Stimulated activated naive CD8-positive, alpha-beta T cell treated with anti-CD3 and anti-CD28 coated beads, Interleukin-15, Interleukin-2, amounts not matched to agents 100 U/mL and 50 U/mL, for 24 hours (primary cell): ENCODE data around the gene GNPTG.
"Not testable (repeated sequence)": the region's sequence is repeated elsewhere in the genome, so short reads cannot be mapped to it uniquely, and the experiment has no call there.

Experiments used
- ATAC-seq: fragments of 150-1000 bp; cut with Tn5 transposase; one replicate; pipeline ENCODE4 v1.10.0; 2021
- DNase-seq: peaks from one replicate; pipeline ENCODE4 v3.0.0; 2021

Gene GNPTG

GRCh38 chr16:1319041-1319440 lies 32.7 kb upstream of the GNPTG start:
- ATAC-seq (no peak), DNase-seq (no peak)

DNA sequence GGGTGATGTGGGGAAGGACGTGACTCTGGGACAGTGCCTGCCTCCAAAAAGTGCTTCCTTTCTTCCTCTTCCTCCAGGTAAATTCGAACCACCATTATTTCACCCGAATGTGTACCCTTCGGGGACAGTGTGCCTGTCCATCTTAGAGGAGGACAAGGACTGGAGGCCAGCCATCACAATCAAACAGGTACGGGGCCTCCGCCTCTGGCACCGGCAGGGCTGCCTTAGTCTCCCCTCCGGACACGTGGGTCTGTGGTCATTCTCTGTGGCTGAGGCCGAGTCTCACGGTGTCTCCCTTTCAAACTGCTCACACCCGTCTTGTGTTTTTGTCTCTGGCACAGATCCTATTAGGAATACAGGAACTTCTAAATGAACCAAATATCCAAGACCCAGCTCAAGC lies 31.6 kb upstream of the GNPTG start:
- no peak for ATAC-seq
- DNase-seq, result no peak

DNA sequence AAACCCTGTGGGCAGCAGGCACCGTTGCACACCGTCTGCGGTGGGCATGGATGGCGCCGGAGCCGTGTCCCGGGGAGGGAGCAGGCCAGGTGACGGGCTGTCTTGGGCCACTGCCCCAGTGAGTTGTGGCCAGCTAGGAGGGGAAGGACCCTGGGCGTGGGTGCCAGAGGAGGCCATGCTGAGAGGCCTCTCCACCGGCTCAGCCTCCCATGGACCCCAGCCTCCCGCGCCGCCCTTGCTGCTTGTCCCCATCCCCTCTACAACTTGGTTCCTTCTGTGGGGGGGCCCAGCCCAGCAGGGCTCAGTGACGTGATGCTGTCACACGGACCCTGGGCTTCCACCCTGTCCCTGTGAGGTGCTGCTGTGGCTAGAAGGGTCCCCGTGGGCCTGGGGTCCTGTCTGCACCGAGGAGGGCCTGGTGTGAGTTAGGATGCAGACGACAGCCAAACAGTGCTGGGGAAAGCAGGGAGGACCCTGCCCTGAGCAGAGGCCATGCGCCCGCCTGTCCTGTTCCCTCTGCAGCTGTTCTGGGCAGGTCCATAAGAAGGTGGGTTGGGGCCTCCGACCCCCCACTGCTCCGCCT lies 31.0 kb upstream of the GNPTG start:
- DNase-seq (no peak), ATAC-seq (no peak)

DNA sequence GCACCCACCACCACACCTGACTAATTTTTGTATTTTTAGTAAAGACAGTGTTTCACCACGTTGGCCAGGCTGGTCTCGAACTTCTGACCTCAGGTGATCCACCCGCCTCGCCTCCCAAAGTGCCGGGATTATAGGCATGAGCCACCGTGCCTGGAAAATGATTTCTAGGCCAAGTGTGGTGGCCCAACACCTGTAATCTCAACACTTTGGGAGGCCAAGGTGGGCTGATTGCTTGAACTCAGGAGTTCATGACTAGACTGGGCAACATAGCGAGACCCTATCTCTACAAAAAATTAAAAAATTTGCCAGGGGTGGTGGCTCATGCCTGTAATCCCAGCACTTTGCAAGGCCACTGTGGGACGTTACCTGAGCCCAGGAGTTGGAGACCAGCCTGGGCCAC lies 29.3 kb upstream of the GNPTG start:
- no peak for ATAC-seq
- no peak for DNase-seq

DNA sequence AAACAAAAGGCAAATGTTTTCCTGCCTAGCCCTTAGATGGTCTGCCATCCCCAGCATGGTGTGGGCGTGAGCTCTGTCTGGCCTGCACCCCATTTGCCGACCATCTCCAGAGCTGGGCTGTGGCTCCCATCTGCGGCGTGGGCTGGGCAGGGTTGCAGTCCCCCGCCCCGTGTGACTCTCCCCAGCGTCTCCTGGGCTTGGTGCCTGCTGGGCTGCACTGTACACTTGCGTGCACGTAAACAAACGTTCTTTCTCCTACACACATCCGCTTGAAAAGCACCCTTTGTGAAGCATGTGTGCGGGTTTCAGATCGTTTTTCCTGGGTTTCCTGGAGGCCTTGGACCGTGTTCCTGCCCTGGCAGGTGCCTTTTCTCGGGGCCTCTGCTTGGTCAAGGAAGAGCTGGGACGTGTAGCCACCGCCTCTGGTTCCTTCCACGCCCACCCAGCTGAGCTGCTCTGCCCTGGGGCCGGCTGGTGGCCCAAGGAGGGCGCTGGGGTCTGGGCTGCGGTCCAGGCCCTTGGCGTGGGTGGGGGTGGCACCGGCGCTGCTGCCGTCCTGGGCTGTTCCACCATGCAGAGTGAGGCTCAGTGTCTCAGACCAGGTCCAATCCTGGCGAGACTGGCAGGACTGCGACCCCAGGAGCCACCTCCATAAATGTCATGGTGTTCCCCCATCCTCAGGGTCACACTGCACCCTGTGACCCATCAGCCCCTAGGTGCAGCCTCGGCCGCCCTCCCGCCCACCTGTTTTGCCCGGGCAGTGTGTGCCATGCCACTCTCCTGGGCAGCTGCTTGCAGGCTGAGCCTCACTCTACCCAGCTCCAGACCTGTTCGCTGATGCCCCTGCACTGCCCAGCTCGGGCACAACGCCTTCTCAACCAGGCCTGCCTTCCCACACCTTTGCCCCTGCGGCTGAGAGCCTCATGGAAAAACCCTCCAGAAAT lies 28.2 kb upstream of the GNPTG start:
- no peak for DNase-seq
- ATAC-seq, result no peak

DNA sequence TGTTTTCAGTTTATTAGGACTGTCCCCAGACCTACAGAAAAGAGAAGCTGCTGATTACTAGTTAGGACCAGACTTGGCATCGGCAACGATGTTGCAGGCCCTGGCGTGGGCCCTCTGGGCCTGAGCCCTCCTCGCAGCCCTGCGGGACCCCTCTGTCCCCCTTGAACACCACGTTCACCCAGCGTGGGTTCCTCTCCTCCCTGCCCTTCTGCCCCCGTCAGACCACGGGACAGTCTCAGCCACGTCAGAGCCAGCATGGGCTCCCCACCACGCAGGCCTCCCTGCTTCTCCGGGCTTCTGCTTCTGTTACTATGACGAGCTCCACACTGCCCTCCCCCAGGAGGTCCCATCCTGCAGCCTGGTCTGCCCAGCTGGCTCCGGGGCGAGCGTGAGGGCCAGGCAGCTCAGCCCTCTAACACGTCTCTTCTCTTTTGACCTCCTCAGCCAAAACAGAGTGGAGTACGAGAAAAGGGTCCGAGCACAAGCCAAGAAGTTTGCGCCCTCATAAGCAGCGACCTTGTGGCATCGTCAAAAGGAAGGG lies 27.4 kb upstream of the GNPTG start:
- no peak for ATAC-seq
- no peak for DNase-seq

DNA sequence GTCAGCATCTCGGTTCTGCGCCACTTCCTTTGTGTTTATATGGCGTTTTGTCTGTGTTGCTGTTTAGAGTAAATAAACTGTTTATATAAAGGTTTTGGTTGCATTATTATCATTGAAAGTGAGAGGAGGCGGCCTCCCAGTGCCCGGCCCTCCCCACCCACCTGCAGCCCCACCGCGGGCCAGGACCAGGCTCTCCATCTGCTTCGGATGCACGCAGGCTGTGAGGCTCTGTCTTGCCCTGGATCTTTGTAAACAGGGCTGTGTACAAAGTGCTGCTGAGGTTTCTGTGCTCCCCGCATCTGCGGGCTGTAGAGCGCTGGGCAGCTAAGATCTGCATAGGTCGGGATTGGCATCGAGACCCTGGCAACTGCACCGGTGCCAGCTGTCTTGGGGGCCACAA lies 26.5 kb upstream of the GNPTG start:
- ATAC-seq (no peak), DNase-seq (no peak)

DNA sequence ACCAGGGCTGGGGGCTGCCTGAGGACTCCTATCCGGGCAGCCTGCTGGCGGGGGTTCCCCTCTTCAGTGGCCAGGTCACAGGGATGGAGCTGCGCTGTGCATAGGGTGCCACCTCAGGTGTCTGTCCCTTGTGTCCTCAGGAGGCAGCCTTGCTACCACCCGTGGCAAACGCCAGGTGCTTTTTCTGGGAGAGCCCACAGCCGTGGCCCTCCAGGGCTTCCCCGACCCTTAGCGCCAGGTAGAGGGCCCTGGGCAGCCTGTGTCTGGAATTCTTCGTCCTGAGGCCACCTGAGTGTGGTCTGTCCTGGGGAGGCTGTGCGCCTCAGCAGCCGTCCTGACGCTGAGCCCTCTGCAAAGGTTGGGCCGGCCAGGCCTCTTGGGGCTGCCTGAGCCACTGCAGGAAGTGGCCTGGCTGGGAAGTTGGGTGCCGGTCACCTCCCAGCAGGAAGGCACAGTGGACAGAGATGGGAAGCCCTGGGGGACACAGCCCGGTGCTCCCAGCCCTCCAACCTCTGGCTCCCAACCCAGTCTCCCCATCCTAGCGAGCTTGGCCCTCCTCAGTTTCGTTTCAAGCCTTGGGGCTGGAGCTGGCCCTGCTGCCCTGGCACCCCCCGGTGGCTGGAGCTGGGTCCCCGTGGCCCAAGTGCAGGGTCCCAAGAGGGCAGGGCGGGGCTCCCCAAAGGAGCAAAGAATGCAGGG lies 25.9 kb upstream of the GNPTG start:
- DNase-seq (no peak), ATAC-seq (no peak)

- no peak for ATAC-seq
- no peak for DNase-seq
Measured at GRCh38 chr16:1326391-1326790, 25.3 kb upstream of the GNPTG start.

DNA sequence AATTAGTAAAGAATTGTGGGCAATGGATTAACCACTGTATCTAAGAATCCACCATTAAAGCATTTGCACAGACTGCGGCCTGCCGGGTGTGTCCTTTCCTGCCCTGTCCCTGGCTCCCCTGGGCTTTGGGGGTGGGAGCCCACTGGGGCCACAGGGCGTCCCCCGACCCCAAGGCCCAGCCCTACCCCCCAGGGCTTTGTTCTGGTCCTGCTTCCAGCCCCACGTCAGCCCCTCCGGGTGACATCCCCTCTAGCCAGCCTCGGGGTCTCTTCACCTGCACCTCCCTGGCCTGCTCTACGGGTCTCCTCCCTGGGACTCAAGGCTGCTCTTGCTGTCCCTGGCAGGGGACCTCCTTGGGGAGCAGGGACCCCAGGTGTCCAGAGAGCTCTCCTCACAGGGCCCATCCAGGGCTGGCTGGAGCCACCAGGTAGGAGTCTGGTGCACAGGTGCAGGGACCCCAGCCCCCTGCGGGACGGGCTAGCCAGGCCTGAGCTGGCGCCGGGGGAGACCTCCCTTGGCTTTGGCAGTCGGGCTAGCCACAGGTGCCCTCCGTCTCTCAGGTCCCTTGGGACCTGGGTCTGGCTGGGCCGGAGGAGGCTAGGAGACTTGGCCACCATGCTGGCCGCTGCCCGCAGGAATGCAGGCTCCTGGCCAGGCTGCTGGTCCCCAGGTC lies 24.6 kb upstream of the GNPTG start:
- DNase-seq, result no peak
- peak; percentile 4 for ATAC-seq

- no peak for ATAC-seq
- no peak for DNase-seq
Measured at GRCh38 chr16:1327619-1327947, 24.1 kb upstream of the GNPTG start.

GRCh38 chr16:1328136-1328535 lies 23.6 kb upstream of the GNPTG start:
- not testable (repeated sequence) for ATAC-seq, DNase-seq

DNA sequence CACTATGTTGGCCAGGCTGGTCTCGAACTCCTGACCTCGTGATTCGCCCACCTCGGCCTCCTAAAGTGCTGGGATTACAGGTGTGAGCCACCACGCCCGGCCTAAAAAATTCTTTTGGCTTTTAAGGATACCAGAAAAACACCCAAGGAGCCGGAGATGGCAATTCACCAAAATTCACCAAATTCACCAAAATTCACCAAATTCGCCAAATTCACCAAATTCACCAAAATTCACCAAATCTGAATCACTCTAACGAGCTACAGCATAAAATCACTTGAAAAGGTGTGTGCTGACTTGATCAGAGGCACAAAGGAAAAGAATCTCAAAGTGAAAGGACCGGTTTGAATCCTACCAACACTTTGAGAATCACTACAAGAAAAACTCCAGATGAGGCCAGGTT lies 22.8 kb upstream of the GNPTG start:
- DNase-seq, ATAC-seq: not testable (repeated sequence)

- ATAC-seq (no peak), DNase-seq (peak; percentile 56)
Measured at GRCh38 chr16:1330260-1330914, 21.3 kb upstream of the GNPTG start.

DNA sequence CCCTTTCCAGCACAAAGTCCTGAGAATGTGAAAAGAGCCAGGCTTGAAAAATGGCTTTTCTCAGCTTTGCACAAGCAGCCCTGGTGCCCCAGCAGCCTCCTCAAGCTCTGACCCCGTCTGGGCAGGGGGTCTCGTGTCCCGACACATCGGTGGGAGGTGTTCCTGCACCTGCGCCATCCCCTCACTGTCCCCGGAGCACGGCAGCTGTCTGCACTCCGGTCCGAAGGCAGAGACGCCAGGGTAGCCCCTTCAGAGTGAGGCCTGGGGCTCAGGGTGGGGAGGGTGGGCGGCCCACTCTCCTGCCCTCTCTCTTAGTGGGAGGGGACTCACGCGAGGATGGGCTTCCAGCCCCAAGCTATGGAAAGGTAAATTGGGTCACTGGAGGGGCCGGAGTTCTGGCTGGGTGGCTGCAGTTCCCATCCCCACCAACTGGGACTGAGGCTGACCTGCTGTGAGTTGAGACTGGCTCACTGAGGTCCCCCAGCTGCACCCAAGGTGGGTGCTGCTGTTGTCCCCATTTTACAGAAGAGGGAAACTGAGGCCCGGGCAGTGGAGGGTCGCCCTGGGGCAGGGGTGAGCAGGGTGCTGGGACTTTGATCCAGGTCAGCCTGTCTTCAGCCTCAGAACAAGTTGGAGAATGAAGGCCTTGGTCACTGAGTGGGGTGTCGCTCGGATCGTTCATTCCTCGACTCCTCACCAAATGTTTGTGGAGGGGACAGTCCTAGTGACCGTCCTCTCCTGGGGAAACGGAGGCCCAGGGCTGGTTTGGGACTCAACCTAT lies 20.6 kb upstream of the GNPTG start:
- no peak for DNase-seq

GRCh38 chr16:1331712-1332617 lies 19.8 kb upstream of the GNPTG start:
- DNase-seq (peak; percentile 50), ATAC-seq (peak; percentile 23)

More for the DNA sequence above, 20.6 kb upstream of the GNPTG start:
- no peak for ATAC-seq

GRCh38 chr16:1332618-1333148 lies 19.0 kb upstream of the GNPTG start:
- ATAC-seq (no peak), DNase-seq (no peak)

- peak; percentile 71 for DNase-seq
- ATAC-seq, result peak; percentile 58
Measured at GRCh38 chr16:1333149-1333812, 18.4 kb upstream of the GNPTG start, which contains the start of gene BAIAP3. Gene BAIAP3 (plus strand): TSS chr16:1333645. CDS start chr16:1338550, 4,905 bp downstream.
